ENCODE data around the gene PARD3. TPM values are rescaled to one million over a fixed set of nuclear protein-coding genes. Genes with fewer than 3 reads are reported as not detected.
"Not testable (repeated sequence)": the region's sequence is repeated elsewhere in the genome, so short reads cannot be mapped to it uniquely, and the experiment has no call there.

Gene PARD3
- total RNA-seq, 1 donor from 2014 or later: 0.11 TPM

- POLR2A ChIA-PET: no interaction called here
- intact Hi-C loops (cut with micrococcal nuclease): no loop called here
- H3K4me1 Mint-ChIP-seq: no peaks in the 10 kb centered on the region
These were observed 539.4 kb downstream of the PARD3 start for GRCh38 chr10:34275626-34276130.

GRCh38 chr10:34274906-34275305 is 540.2 kb downstream of the PARD3 start:
- ChIA-PET CTCF (no interaction called here), POLR2A (no interaction called here)
- Mint-ChIP-seq H3K36me3 (ENCODE audit: low read depth) (no peaks in the 10 kb centered on the region), H3K27me3 (no peaks in the 10 kb centered on the region), H3K4me1 (no peaks in the 10 kb centered on the region), H3K4me3 (no peak overlapping the region), H3K9me3 (peaks cover 2% of the 10 kb centered on the region), H3K27ac (no peak overlapping the region)
- no peak for ATAC-seq (ENCODE audit: low read depth)
- intact Hi-C loops (cut with micrococcal nuclease): no loop called here
- no peak for DNase-seq
- TF ChIP-seq CTCF (IDR thresholded peaks at IDR 0.05): no peak

More at GRCh38 chr10:34275626-34276130, 539.4 kb downstream of the PARD3 start:
- CTCF ChIA-PET: no interaction called here
- H3K4me3 Mint-ChIP-seq: no peak overlapping the region
- TF ChIP-seq CTCF (IDR thresholded peaks at IDR 0.05): no peak
- no peak for DNase-seq
- H3K36me3 Mint-ChIP-seq (ENCODE audit: low read depth): no peaks in the 10 kb centered on the region
- no peak for ATAC-seq (ENCODE audit: low read depth)
- H3K27me3 Mint-ChIP-seq: no peaks in the 10 kb centered on the region
- H3K27ac Mint-ChIP-seq: no peak overlapping the region
- H3K9me3 Mint-ChIP-seq: peaks cover 2% of the 10 kb centered on the region

DNA sequence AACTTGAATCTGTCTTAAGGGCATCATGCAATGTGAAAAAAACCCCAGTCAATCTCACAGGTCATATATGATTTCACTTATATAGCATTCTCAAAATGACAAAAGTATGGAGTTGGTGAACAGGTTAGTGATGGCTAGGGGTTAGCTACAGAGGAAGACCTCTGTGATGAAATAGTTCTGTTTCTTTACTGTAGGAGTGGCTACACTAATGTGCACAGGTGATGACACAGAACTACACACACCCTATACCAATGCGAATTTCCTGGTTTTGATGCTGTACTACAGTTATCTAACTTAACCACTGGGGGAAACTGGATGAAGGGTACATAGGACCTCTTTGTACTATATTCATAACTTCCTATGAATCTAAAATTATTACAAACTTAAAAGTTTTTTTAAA is 541.8 kb downstream of the PARD3 start:
- CTCF ChIA-PET: no interaction called here
- H3K4me1 Mint-ChIP-seq: no peaks in the 10 kb centered on the region
- ATAC-seq (ENCODE audit: low read depth): no peak
- no peak for DNase-seq
- H3K4me3 Mint-ChIP-seq: no peak overlapping the region
- H3K9me3 Mint-ChIP-seq: peaks cover 2% of the 10 kb centered on the region
- H3K27me3 Mint-ChIP-seq: no peaks in the 10 kb centered on the region
- no peaks in the 10 kb centered on the region for H3K36me3 Mint-ChIP-seq (ENCODE audit: low read depth)
- no peak overlapping the region for H3K27ac Mint-ChIP-seq
- TF ChIP-seq CTCF (IDR thresholded peaks at IDR 0.05): no peak
- POLR2A ChIA-PET: no interaction called here
- intact Hi-C loops (cut with micrococcal nuclease): no loop called here

GRCh38 chr10:34272316-34272715 is 542.8 kb downstream of the PARD3 start:
- H3K27ac Mint-ChIP-seq: no peak overlapping the region
- ChIA-PET CTCF (no interaction called here), POLR2A (no interaction called here)
- no peak overlapping the region for H3K4me3 Mint-ChIP-seq
- peaks cover 7% of the 10 kb centered on the region for H3K9me3 Mint-ChIP-seq
- DNase-seq (no peak), ATAC-seq (ENCODE audit: low read depth) (no peak)
- intact Hi-C loops (cut with micrococcal nuclease): no loop called here
- H3K4me1 Mint-ChIP-seq: no peaks in the 10 kb centered on the region
- no peaks in the 10 kb centered on the region for H3K36me3 Mint-ChIP-seq (ENCODE audit: low read depth)
- H3K27me3 Mint-ChIP-seq: no peaks in the 10 kb centered on the region
- TF ChIP-seq CTCF (IDR thresholded peaks at IDR 0.05): no peak

GRCh38 chr10:34268410-34268809 is 546.7 kb downstream of the PARD3 start:
- CTCF ChIA-PET; intact Hi-C loops (cut with micrococcal nuclease); H3K4me3 Mint-ChIP-seq; H3K36me3 Mint-ChIP-seq (ENCODE audit: low read depth); H3K9me3 Mint-ChIP-seq; H3K4me1 Mint-ChIP-seq; H3K27me3 Mint-ChIP-seq; ATAC-seq (ENCODE audit: low read depth); H3K27ac Mint-ChIP-seq; POLR2A ChIA-PET; DNase-seq: not testable (repeated sequence)

- POLR2A ChIA-PET: no interaction called here
- Mint-ChIP-seq H3K9me3 (peaks cover 4% of the 10 kb centered on the region), H3K27ac (no peak overlapping the region), H3K4me1 (no peaks in the 10 kb centered on the region), H3K27me3 (no peaks in the 10 kb centered on the region), H3K4me3 (no peak overlapping the region), H3K36me3 (ENCODE audit: low read depth) (no peaks in the 10 kb centered on the region)
- intact Hi-C loops (cut with micrococcal nuclease): no loop called here
- no peak for TF ChIP-seq CTCF (IDR thresholded peaks at IDR 0.05)
- DNase-seq: no peak
- no peak for ATAC-seq (ENCODE audit: low read depth)
- CTCF ChIA-PET: no interaction called here
These were observed 552.1 kb downstream of the PARD3 start for GRCh38 chr10:34262985-34263384.

Measured in activated B cell treated with CpG ODN at 0.5 μM for 24 hours (primary cell).